Globus pallidus (tissue), 1 donor: ENCODE results near the gene PDLIM1.

ENCODE experiments used
- DNase-seq: peaks from one replicate; pipeline ENCODE4 v3.0.0-alpha.2; 2015; ENCODE audit warnings: low spot score

The PDLIM1 gene

DNA sequence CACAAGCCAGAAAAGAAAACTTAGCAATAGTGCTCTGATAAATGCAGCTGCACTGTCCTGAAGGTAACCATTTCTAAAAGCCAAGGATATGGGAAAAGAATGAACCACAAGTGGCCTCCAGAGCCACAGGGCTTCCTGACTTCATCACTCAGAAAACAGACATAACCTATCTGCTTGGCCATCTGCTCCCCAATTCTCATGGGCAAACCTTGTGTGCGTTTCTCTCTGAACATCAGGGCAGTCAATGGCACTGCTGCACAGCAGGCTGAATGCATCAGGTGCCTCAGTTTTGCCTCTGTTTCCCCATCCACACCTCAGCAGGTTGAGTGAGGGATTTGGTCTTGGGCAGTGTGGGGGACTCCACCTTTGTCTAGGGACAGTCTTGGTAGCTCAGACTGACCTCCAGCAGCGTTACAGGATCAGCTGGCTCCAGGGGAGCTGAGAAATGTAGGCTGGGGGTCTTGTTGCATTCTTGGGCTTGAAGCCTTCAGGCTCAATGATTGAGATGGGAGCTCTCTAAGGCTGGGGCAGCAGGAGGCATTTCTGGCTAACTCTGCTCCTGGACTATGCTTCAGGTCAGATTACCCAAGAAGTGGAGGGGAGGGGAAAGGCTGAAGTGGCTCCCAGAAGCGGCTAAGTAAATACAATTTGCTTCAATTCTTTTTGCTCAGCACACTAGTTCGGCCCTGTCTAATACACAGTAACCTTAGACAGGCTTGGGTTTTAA lies 23.6 kb upstream of the PDLIM1 start:
- DNase-seq: no peak

DNA sequence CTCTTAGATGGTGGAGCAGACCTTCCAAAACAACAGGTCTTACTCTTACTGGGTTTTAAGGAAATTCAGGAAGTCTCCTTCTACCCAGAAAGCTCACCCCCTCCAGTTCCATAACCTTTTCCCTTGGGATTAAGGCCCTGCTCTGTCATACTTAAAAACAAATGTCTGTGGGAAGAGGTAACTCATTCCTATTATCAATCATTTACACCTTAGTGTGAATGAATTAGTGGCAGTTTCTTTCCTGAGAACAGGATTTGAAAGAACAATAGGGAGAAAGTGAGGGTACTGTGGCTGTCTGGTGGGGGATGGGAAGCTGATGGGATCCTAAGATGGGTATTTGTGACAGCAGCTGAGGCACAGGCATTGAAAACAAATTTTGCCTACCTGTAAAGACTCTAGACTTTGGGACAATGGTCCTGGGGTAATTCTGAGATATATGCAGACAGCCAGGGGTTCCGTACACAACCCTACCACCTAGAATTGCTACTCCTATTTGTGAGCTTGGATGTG lies 22.2 kb upstream of the PDLIM1 start:
- DNase-seq: no peak

GRCh38 chr10:95312257-95312656 lies 21.5 kb upstream of the PDLIM1 start:
- DNase-seq: no peak

DNA sequence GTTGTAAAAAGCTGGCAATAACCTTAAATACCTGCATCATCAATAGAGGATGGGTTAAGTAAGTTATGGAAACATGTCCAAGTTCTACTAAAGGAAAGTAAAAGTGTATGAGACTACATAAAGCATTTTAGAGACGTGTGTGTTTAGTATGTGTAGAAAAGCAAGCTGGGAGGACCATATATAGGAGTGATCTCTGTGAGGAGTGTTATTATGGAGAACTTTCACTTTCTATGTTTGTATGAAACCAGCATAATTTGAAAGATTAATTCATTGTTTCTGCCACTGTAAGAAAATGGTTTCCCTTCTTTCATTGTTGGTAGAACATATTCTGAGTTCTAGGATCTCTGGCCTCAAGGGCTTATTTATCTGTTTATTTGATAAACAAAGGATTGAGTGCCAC lies 19.2 kb upstream of the PDLIM1 start:
- DNase-seq: no peak

- no peak for DNase-seq
Measured at GRCh38 chr10:95308389-95309302, 17.8 kb upstream of the PDLIM1 start.

DNA sequence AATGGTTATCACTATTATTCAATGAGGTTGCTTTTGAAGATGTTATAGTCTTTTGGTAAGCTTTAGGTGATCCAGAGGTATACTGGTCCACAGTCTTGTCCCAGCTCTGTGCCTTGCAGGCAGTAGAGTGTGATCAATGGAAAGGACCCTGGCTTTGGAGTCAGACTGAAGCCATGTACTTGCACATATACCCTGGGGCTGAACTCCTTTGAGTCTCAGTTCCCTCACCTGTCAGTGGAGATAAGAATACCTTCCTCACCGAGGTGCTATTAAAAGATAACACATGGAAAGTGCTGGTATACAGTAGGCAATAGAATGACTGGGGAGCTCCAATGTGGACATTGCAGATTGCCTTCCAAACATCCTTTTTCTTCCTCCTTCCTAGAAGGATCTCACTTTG lies 16.0 kb upstream of the PDLIM1 start:
- no peak for DNase-seq

GRCh38 chr10:95306318-95306650 lies 15.5 kb upstream of the PDLIM1 start:
- no peak for DNase-seq

GRCh38 chr10:95305606-95306317 lies 15.0 kb upstream of the PDLIM1 start:
- DNase-seq: no peak

DNA sequence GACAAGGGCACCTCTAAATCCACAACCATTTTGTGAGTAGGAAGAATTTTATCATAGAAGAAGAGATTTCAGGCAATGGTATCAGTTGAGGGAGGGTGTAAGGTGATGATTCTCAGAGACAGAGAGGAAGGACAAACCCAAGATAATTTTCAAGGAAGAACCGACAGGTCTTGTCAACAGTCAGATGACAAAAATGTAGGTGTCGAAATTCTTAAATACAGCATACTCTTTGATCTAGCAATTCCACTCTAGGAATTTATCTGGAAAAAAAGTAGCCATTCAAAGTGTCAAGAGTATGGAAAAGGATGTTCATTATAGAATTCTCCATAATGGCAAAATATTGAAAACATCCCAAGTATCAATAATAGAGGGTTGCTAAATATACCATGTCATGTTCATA lies 14.2 kb upstream of the PDLIM1 start:
- no peak for DNase-seq

DNA sequence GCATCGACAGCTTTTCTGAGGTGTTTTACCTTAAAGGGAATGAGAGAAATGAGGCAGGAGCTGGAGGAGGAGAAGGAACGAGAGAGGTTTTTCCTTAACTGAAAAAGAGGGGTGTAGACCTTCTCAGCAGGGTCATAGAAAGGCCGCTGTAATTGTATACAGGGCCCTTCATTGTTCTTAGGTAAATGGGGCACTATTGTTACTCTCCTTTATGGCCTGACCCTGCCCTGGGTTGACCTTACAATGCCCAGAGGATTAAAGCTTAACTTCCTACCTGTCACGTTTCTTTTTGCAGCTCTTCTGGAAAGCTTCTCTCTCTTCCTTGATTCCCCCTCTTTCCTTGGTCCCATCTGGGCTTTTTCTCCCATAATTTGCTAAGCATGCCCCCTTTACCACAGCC lies 13.7 kb upstream of the PDLIM1 start:
- no peak for DNase-seq

GRCh38 chr10:95303950-95304349 lies 13.1 kb upstream of the PDLIM1 start:
- no peak for DNase-seq

DNA sequence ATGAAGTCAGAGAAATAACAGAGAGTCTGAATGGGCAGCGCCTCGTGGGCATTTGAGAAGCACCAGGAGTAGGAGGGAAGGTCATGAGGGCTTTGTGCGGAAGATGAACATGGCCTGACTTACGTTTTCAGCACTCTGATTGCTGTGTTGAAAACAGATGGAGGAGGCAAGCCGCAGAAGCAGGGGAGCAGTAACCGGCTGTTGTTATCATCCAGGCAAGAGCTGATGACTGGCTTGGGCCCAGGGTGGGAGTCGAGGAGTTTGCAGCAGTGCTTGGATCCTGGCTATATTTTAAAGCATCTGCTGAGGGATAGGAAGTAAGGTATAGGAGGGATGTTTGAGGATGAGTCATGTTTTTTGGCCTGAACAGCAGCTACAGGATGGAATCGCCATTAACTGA lies 12.7 kb upstream of the PDLIM1 start:
- DNase-seq: no peak

- no peak for DNase-seq
Measured at GRCh38 chr10:95300022-95300539, 9.3 kb upstream of the PDLIM1 start.

GRCh38 chr10:95297402-95297801 lies 6.6 kb upstream of the PDLIM1 start:
- DNase-seq: no peak

DNA sequence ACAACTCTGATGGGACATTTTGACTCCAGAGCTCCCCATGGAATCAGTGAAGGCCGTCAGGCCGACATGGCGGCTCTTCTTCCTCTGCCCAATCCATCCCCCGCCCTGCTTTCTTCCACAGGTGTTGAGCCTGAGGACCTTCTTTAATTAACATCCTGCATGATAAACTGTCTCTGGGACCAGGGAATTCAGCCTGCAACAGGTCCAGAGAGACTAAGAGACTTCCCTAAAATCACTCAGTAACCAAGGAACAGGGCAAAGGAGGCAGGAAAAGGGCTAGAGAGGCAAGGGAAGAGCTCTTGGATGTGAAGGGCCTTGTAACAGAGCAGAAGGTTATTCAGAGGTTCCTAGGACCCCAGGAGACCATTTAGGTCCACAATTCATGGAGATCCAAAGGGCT lies 6.0 kb upstream of the PDLIM1 start:
- no peak for DNase-seq

GRCh38 chr10:95295031-95295755 lies 4.4 kb upstream of the PDLIM1 start:
- DNase-seq: no peak

GRCh38 chr10:95293631-95294030 lies 2.8 kb upstream of the PDLIM1 start:
- no peak for DNase-seq

DNA sequence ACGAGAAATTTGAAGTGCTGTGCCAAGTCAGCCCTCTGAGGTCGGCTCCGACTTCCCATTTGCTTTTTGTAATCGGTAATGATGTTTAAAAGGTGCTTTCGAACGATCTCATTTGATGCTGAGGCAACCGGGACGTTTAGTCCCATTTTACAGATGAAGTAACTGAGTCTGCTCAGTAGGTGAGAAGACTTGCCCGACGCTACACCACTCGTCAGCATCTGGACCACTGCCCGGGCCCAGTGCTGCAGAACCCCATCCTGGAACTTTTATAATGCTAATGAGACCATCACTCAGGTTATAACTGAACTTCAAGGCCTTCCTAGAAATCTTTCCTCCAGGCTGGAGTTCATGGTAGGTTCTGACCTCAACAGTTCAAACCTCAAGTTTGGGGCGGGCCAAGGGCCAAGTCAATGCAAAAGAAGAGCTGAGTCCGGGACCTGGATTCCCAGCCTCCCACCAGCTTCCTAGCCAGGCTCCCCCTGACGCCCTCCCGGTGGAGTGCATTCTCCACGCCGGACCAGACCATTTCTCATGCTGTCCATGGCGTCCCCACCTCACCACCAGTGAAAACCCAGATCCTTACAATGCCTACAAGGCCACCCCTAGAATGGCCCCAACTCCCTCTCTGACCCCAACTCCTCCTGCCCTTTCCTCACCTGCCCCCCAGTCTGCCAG lies 699 bp upstream of the PDLIM1 start:
- no peak for DNase-seq

DNA sequence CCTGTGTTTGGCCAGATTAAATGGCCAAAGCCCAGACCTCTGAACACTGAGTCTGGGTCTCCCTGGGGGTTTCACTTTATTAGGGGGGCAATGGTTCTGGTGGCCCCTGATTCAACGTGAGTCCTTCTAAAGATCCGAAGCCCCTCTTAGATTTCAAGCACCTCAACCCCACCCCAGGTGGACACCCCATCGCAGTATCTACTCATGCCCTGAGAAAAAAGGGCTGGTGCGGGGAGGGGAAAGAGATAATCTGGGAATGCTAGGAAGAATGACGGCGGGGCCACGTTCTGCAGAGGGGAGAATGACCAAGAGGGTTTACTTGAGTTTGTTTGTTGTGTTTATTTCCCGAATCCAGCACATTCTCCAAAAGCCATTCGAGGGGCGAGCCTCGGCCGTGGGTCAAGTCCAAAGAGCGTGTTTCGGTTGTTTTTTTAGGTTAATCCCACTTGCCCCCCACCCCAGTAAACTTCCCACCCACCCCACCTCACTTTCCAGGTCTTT lies 832 bp downstream of the PDLIM1 start:
- DNase-seq: no peak

DNA sequence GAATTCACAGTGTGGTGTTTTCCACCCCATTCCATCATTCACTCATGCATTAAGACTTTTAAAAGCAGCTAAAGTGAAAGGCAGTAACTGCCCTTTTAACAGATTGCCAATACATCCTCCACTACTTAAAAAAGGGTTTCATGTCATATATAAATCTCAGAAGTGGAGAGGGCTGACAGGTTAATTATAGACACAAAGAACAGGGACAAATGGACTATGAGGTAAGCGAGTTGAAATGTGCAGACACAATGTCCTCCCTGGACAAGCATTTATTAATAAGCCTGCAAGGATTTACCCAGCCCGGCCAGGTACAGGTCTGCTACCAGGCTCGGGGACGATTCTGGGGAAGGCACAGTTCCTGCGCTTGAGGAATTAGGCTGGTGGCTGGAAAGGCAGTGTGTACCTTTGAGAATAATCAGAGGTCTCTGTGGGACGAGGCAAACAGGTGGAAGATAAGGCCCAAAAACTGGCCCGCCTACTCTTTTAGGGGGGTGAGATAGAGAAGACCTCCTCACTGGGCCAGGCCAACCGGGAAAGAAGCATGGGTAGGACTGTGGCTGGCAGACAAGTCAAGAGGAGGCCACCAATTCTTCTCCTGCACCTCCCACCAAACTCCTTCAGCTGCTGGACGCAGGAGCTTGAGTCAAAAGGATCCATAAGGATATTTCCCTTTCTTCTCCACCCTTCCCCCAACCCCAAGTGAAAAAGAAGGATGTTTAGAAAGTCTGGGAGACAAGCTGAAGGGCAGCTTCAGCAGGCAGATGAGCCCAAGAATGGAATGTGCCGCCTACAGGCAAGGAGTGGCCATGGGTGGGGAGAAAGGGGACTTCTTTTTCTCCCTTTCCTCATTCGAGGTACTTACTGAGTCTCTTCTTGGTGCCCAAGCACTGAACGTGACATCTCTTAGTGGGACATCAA lies 1.5 kb downstream of the PDLIM1 start:
- no peak for DNase-seq
